ENCODE measurements around the gene MBP. TPM values are rescaled to one million over a fixed set of nuclear protein-coding genes. Genes with fewer than 3 reads are reported as not detected.
A peak's percentile ranks its signal among the peaks of the same experiment; 100 is the strongest.

The MBP gene
- total and polyA plus RNA-seq, 2 donors (not counting 1 experiment from before 2014, with no cell fraction given): 2.3 to 3.6 TPM

GRCh38 chr18:77086034-77086433, 46.5 kb downstream of the MBP start:
- no peak overlapping the region for H3K4me3 ChIP-seq (replicated peaks in 1 of 4; ENCODE audit: control extremely low read depth in 1 of 4, insufficient read depth in 1 of 4, low read depth in 3 of 4, low read length in 4 of 4)
- DNase-seq (ENCODE audit: low read depth in 2 of 2): peak; percentile 82 to 92
- no peaks in the 10 kb centered on the region for H3K79me2 ChIP-seq (ENCODE audit: control insufficient read depth, insufficient read depth, low read length)

GRCh38 chr18:77084688-77085035, 47.9 kb downstream of the MBP start:
- Histone ChIP-seq H3K4me2 (ENCODE audit: extremely low read depth, insufficient read depth, low read length) (no peak overlapping the region), H3K9me3 (ENCODE audit: control insufficient read depth, insufficient read depth, low read depth, low read length) (no peaks in the 10 kb centered on the region), H3K4me1 (ENCODE audit: control insufficient read depth, extremely low read depth, insufficient read depth, low read length) (peaks cover 14% of the 10 kb centered on the region), H3K4me3 (replicated peaks in 1 of 4; ENCODE audit: control extremely low read depth in 1 of 4, insufficient read depth in 1 of 4, low read depth in 3 of 4, low read length in 4 of 4) (no peak overlapping the region), H3K27ac (ENCODE audit: insufficient read depth, low read length) (no peak overlapping the region), H3K36me3 (ENCODE audit: control insufficient read depth, insufficient read depth, low read length) (no peaks in the 10 kb centered on the region), H3K9ac (ENCODE audit: insufficient read depth, low read length) (no peak overlapping the region), H3K79me2 (ENCODE audit: control insufficient read depth, insufficient read depth, low read length) (no peaks in the 10 kb centered on the region), H3K27me3 (ENCODE audit: control insufficient read depth, insufficient read depth, low read length) (no peaks in the 10 kb centered on the region), H2AFZ (ENCODE audit: low read length) (no peak overlapping the region), H4K20me1 (ENCODE audit: control insufficient read depth, extremely low read depth, insufficient read depth, low read length) (no peaks in the 10 kb centered on the region)
- no peak for TF ChIP-seq CTCF (conservative IDR thresholded peaks at IDR 0.05 in 1 of 2, IDR thresholded peaks at IDR 0.05 in 1 of 2; ENCODE audit: low read depth in 1 of 2, low read length in 2 of 2)
- no peak for TF ChIP-seq EZH2 (IDR thresholded peaks at IDR 0.05; ENCODE audit: low read length, missing control alignments)
- no peak for DNase-seq (ENCODE audit: low read depth in 2 of 2)

More at GRCh38 chr18:77086034-77086433, 46.5 kb downstream of the MBP start:
- Histone ChIP-seq H3K9ac (ENCODE audit: insufficient read depth, low read length) (no peak overlapping the region), H2AFZ (ENCODE audit: low read length) (no peak overlapping the region), H3K4me1 (ENCODE audit: control insufficient read depth, extremely low read depth, insufficient read depth, low read length) (peaks cover 11% of the 10 kb centered on the region), H4K20me1 (ENCODE audit: control insufficient read depth, extremely low read depth, insufficient read depth, low read length) (no peaks in the 10 kb centered on the region), H3K9me3 (ENCODE audit: control insufficient read depth, insufficient read depth, low read depth, low read length) (no peaks in the 10 kb centered on the region), H3K27ac (ENCODE audit: insufficient read depth, low read length) (no peak overlapping the region), H3K36me3 (ENCODE audit: control insufficient read depth, insufficient read depth, low read length) (no peaks in the 10 kb centered on the region), H3K27me3 (ENCODE audit: control insufficient read depth, insufficient read depth, low read length) (no peaks in the 10 kb centered on the region), H3K4me2 (ENCODE audit: extremely low read depth, insufficient read depth, low read length) (no peak overlapping the region)
- TF ChIP-seq CTCF (conservative IDR thresholded peaks at IDR 0.05 in 1 of 2, IDR thresholded peaks at IDR 0.05 in 1 of 2; ENCODE audit: low read depth in 1 of 2, low read length in 2 of 2) (no peak), EZH2 (IDR thresholded peaks at IDR 0.05; ENCODE audit: low read length, missing control alignments) (no peak)

GRCh38 chr18:77082316-77082955, 50.1 kb downstream of the MBP start:
- no peaks in the 10 kb centered on the region for H3K9me3 ChIP-seq (ENCODE audit: control insufficient read depth, insufficient read depth, low read depth, low read length)
- no peak overlapping the region for H3K4me3 ChIP-seq (replicated peaks in 1 of 4; ENCODE audit: control extremely low read depth in 1 of 4, insufficient read depth in 1 of 4, low read depth in 3 of 4, low read length in 4 of 4)
- H4K20me1 ChIP-seq (ENCODE audit: control insufficient read depth, extremely low read depth, insufficient read depth, low read length): no peaks in the 10 kb centered on the region
- H3K4me1 ChIP-seq (ENCODE audit: control insufficient read depth, extremely low read depth, insufficient read depth, low read length): peaks cover 21% of the 10 kb centered on the region
- no peak overlapping the region for H3K9ac ChIP-seq (ENCODE audit: insufficient read depth, low read length)
- no peak overlapping the region for H2AFZ ChIP-seq (ENCODE audit: low read length)
- H3K79me2 ChIP-seq (ENCODE audit: control insufficient read depth, insufficient read depth, low read length): no peaks in the 10 kb centered on the region
- H3K4me2 ChIP-seq (ENCODE audit: extremely low read depth, insufficient read depth, low read length): no peak overlapping the region
- DNase-seq (ENCODE audit: low read depth in 2 of 2): no peak
- no peak overlapping the region for H3K27ac ChIP-seq (ENCODE audit: insufficient read depth, low read length)
- H3K36me3 ChIP-seq (ENCODE audit: control insufficient read depth, insufficient read depth, low read length): no peaks in the 10 kb centered on the region
- no peaks in the 10 kb centered on the region for H3K27me3 ChIP-seq (ENCODE audit: control insufficient read depth, insufficient read depth, low read length)
- TF ChIP-seq CTCF (conservative IDR thresholded peaks at IDR 0.05 in 1 of 2, IDR thresholded peaks at IDR 0.05 in 1 of 2; ENCODE audit: low read depth in 1 of 2, low read length in 2 of 2): no peak
- no peak for TF ChIP-seq EZH2 (IDR thresholded peaks at IDR 0.05; ENCODE audit: low read length, missing control alignments)
